ENCODE results near the gene RAVER1. TPM values are rescaled to one million over a fixed set of nuclear protein-coding genes. Genes with fewer than 3 reads are reported as not detected.

Gene RAVER1
- total and polyA plus RNA-seq, 2 of the 13 experiments (the other 11 are each of a cell fraction or from before 2014, with no cell fraction given) = 3.6 to 7.9 TPM

- no peak for TF ChIP-seq SOX13 (IDR thresholded peaks at IDR 0.05)
- no peak for TF ChIP-seq SOX13 (CRISPR knock-in tag; conservative IDR thresholded peaks at IDR 0.05 in 1 of 2, IDR thresholded peaks at IDR 0.05 in 1 of 2)
- TF ChIP-seq CBX5 (CRISPR knock-in tag; IDR thresholded peaks at IDR 0.05; ENCODE audit: borderline replicate concordance) = no peak
- no peak for TF ChIP-seq ZNF724P (CRISPR knock-in tag; IDR thresholded peaks at IDR 0.05; ENCODE audit: borderline replicate concordance)
- no peak for TF ChIP-seq NR1H2 (CRISPR knock-in tag; IDR thresholded peaks at IDR 0.05; ENCODE audit: borderline replicate concordance, low read depth)
- TF ChIP-seq, protein P1, sequence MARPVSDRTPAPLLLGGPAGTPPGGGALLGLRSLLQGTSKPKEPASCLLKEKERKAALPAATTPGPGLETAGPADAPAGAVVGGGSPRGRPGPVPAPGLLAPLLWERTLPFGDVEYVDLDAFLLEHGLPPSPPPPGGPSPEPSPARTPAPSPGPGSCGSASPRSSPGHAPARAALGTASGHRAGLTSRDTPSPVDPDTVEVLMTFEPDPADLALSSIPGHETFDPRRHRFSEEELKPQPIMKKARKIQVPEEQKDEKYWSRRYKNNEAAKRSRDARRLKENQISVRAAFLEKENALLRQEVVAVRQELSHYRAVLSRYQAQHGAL (CRISPR knock-in tag; IDR thresholded peaks at IDR 0.05; ENCODE audit: not compliant biosample characterization) = no peak
- 0 out of 2 replicates have a peak, but pooled peaks have one; percentile 36 for TF ChIP-seq ZFP90 (CRISPR knock-in tag; IDR thresholded peaks at IDR 0.05; ENCODE audit: borderline replicate concordance)
- no peak for TF ChIP-seq ZNF44 (CRISPR knock-in tag; IDR thresholded peaks at IDR 0.05)
- TF ChIP-seq, protein P2, sequence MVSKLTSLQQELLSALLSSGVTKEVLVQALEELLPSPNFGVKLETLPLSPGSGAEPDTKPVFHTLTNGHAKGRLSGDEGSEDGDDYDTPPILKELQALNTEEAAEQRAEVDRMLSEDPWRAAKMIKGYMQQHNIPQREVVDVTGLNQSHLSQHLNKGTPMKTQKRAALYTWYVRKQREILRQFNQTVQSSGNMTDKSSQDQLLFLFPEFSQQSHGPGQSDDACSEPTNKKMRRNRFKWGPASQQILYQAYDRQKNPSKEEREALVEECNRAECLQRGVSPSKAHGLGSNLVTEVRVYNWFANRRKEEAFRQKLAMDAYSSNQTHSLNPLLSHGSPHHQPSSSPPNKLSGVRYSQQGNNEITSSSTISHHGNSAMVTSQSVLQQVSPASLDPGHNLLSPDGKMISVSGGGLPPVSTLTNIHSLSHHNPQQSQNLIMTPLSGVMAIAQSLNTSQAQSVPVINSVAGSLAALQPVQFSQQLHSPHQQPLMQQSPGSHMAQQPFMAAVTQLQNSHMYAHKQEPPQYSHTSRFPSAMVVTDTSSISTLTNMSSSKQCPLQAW (CRISPR knock-in tag; IDR thresholded peaks at IDR 0.05) = 0 out of 2 replicates have a peak, but pooled peaks have one; percentile 5
- no peak for TF ChIP-seq ATRX (CRISPR knock-in tag; IDR thresholded peaks at IDR 0.05; ENCODE audit: borderline replicate concordance)
- no peak for TF ChIP-seq NR2F2 (IDR thresholded peaks at IDR 0.05; ENCODE audit: borderline replicate concordance, low read depth)
- no peak for TF ChIP-seq HOXA5 (CRISPR knock-in tag; IDR thresholded peaks at IDR 0.05)
- TF ChIP-seq FOXO4 (CRISPR knock-in tag; conservative IDR thresholded peaks at IDR 0.05) = 0 out of 2 replicates have a peak, but pooled peaks have one; percentile 7
- 0 out of 2 replicates have a peak, but pooled peaks have one; percentile 27 for TF ChIP-seq ZNF543 (CRISPR knock-in tag; IDR thresholded peaks at IDR 0.05)
- 0 out of 2 replicates have a peak, but pooled peaks have one; percentile 13 for TF ChIP-seq THAP9 (CRISPR knock-in tag; IDR thresholded peaks at IDR 0.05; ENCODE audit: borderline replicate concordance)
- TF ChIP-seq, protein P3, sequence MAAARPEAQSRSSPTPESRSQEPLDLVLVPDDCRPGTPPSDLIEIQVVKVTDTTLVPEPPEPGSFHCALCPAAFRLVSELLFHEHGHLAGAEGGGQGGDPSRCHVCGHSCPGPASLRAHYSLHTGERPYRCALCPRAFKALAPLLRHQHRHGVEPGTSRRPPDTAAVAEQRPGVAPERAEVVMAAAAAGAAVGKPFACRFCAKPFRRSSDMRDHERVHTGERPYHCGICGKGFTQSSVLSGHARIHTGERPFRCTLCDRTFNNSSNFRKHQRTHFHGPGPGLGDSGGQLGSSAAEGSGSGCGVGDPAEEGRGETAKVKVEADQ (CRISPR knock-in tag; IDR thresholded peaks at IDR 0.05; ENCODE audit: borderline replicate concordance) = no peak
- TF ChIP-seq, protein P4, sequence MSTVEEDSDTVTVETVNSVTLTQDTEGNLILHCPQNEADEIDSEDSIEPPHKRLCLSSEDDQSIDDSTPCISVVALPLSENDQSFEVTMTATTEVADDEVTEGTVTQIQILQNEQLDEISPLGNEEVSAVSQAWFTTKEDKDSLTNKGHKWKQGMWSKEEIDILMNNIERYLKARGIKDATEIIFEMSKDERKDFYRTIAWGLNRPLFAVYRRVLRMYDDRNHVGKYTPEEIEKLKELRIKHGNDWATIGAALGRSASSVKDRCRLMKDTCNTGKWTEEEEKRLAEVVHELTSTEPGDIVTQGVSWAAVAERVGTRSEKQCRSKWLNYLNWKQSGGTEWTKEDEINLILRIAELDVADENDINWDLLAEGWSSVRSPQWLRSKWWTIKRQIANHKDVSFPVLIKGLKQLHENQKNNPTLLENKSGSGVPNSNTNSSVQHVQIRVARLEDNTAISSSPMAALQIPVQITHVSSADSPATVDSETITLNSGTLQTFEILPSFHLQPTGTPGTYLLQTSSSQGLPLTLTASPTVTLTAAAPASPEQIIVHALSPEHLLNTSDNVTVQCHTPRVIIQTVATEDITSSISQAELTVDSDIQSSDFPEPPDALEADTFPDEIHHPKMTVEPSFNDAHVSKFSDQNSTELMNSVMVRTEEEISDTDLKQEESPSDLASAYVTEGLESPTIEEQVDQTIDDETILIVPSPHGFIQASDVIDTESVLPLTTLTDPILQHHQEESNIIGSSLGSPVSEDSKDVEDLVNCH (CRISPR knock-in tag; IDR thresholded peaks at IDR 0.05) = no peak
Measured at GRCh38 chr19:10290357-10290875, 42.9 kb downstream of the RAVER1 start (continued).

Data from HepG2 (cell line).